Adrenal gland (tissue), 12 donors: Measurements from ENCODE around the gene TNS3. TPM values are rescaled to one million over a fixed set of nuclear protein-coding genes. Genes with fewer than 3 reads are reported as not detected.
A peak's percentile ranks its signal among the peaks of the same experiment; 100 is the strongest.

Source experiments
- DNase-seq, 7 donors: peaks; one replicate each; pipeline ENCODE4 v3.0.0-alpha.2; 2019 to 2020
- H3K27ac ChIP-seq, 5 donors: fragments of 200-600 bp; sonication (generic) in 4 of 5; 1 replicate in 3 of 5; 2 replicates in 2 of 5; pipeline versions ENCODE4 v1.5.1 to v1.8.0; 2016 to 2020; ENCODE audit warnings: mild to moderate bottlenecking in 1 of 5
- H3K27me3 ChIP-seq: fragments of 200-600 bp; 2 replicates; pipeline ENCODE4 v1.8.0; 2021
- H3K36me3 ChIP-seq, 2 donors: fragments of 200-600 bp; replicated peaks in 1 of 2; 1 replicate in 1 of 2; 2 replicates in 1 of 2; pipeline versions ENCODE4 v1.5.1 to v1.8.0; 2018 to 2022
- H3K4me1 ChIP-seq, 2 donors: fragments of 200-600 bp; replicated peaks in 1 of 2; 1 replicate in 1 of 2; 2 replicates in 1 of 2; pipeline versions ENCODE4 v1.5.1 to v1.8.0; 2018 to 2021
- H3K4me3 ChIP-seq, 4 donors: fragments of 200-600 bp; sonication (generic) in 3 of 4; one replicate each; pipeline ENCODE4 v1.5.1; 2016 to 2018
- H3K9me3 ChIP-seq, 3 donors: fragments of 200-600 bp; sonication (generic) in 1 of 3; replicated peaks in 1 of 3; 1 replicate in 2 of 3; 2 replicates in 1 of 3; pipeline versions ENCODE4 v1.5.1 to v1.8.0; 2016 to 2021
- CTCF ChIP-seq, 6 experiments: fragments of 450-650 bp in 4 of 6; fragments of 200-600 bp in 2 of 6; sonication (generic) in 1 of 6; IDR thresholded peaks; 1 replicate in 5 of 6; 2 replicates in 1 of 6; pipeline versions ENCODE4 v1.5.1 to v1.8.0; 2016 to 2021; ENCODE audit warnings: antibody characterized with exemption in 6 of 6, mild to moderate bottlenecking in 2 of 6, moderate library complexity in 1 of 6
- POLR2A ChIP-seq, 2 donors: fragments of 450-650 bp; IDR thresholded peaks; one replicate each; pipeline ENCODE4 v1.6.1; 2017; ENCODE audit warnings: antibody characterized with exemption in 2 of 2, mild to moderate bottlenecking in 2 of 2, moderate library complexity in 1 of 2
- WGBS, 4 donors: extraction: QIAGEN DNeasy Blood & Tissue Kit in 2 of 4; methylation state at CpG; one replicate each; pipeline versions ENCODE4 v1.1.5 to v1.1.7; 2013 to 2017; 5-methylcytosine and 5-hydroxymethylcytosine counted together
- intact Hi-C, 2 donors: fragments of 100-400 bp; cut with DNase I; formaldehyde crosslinking; loops; one replicate each; pipeline versions ENCODE4 v1.14.1 to v1.15.0; 2022 to 2023
- polyA plus RNA-seq, 3 donors: library from polyadenylated mRNA; stranded (reverse); fragments of 200-250 nt in 2 of 3; fragments of 350-450 nt in 1 of 3; fragmentation: Illumina TruSeq in 1 of 3; extraction: RNeasy Lipid Tissue Mini Kit (QIAGEN cat#74804) in 1 of 3; gene quantifications; one replicate each; pipeline ENCODE4 v1.2.3, GENCODE V29; 2013 to 2014
- total RNA-seq, 9 donors: library from RNA; depleted of rRNA in 4 of 9; stranded (reverse); fragments of >200 nt in 4 of 9; fragments of 120-200 nt in 1 of 9; fragmentation: NEBNext Ultra II Directional in 1 of 9; extraction: Animal tissue kit (Norgen Biotek cat#: 25700) in 1 of 9; gene quantifications; one replicate each; pipeline versions ENCODE4 v1.1.0 to v1.2.4, GENCODE V29; 2013 to 2023
- donor health status: healthy with polysubstance abuse.
- donor health status: Bipolar disorder and iron deficiency.
- donor health status: DM: yes; HTN: yes; CAD: no.
- donor health status: DM: no; HTN: no; CAD: no.
- donor health status: DM: no; HTN: no; CAD: no.
- donor health status: DM: yes; HTN: yes; CAD: no.

Gene TNS3
- total and polyA plus RNA-seq, 12 donors, result 21.0 to 188 (median 99.8) TPM

- H3K27me3 ChIP-seq, result no peaks in the 10 kb centered on the region
- no peak for DNase-seq
- intact Hi-C loops, result no loop called here
- TF ChIP-seq POLR2A (IDR thresholded peaks at IDR 0.05) (no peak), CTCF (IDR thresholded peaks at IDR 0.05) (no peak)
- no peaks in the 10 kb centered on the region for H3K36me3 ChIP-seq
- no peak overlapping the region for H3K27ac ChIP-seq
- 95 to 100% (median 97%) methylated on average over 4 to 11 of the region's 11 CpGs for WGBS, 4 donors
- H3K9me3 ChIP-seq, result no peaks in the 10 kb centered on the region
- H3K4me3 ChIP-seq, result no peak overlapping the region
- H3K4me1 ChIP-seq, result peaks cover 2 to 9% of the 10 kb centered on the region in 2 donors
Measured at GRCh38 chr7:47360301-47360900, 221.5 kb downstream of the TNS3 start.

- Histone ChIP-seq H3K4me1 (peaks cover 4 to 13% of the 10 kb centered on the region in 2 donors), H3K9me3 (no peaks in the 10 kb centered on the region), H3K27ac (no peak overlapping the region), H3K27me3 (no peaks in the 10 kb centered on the region), H3K4me3 (no peak overlapping the region), H3K36me3 (no peaks in the 10 kb centered on the region)
- TF ChIP-seq CTCF (IDR thresholded peaks at IDR 0.05) (no peak), POLR2A (IDR thresholded peaks at IDR 0.05) (no peak)
- DNase-seq, result no peak
- 95 to 97% (median 95%) methylated on average over 5 to 8 of the region's 8 CpGs for WGBS, 4 donors
- intact Hi-C loops, result no loop called here
Measured at GRCh38 chr7:47358944-47359588, 222.8 kb downstream of the TNS3 start.

- Histone ChIP-seq H3K4me3 (no peak overlapping the region), H3K9me3 (no peaks in the 10 kb centered on the region), H3K27ac (no peak overlapping the region), H3K27me3 (no peaks in the 10 kb centered on the region), H3K36me3 (no peaks in the 10 kb centered on the region), H3K4me1 (peaks cover 4 to 13% of the 10 kb centered on the region in 2 donors)
- no peak for TF ChIP-seq CTCF (IDR thresholded peaks at IDR 0.05)
- no peak for TF ChIP-seq POLR2A (IDR thresholded peaks at IDR 0.05)
- intact Hi-C loops, result no loop called here
- peak in 1 of 7 donors; percentile 7 for DNase-seq
- 89 to 94% (median 92%) methylated on average over 14 of the region's 14 CpGs for WGBS, 4 donors
Measured at GRCh38 chr7:47358357-47358756, 223.6 kb downstream of the TNS3 start.

GRCh38 chr7:47357863-47358262 lies 224.0 kb downstream of the TNS3 start:
- no peak overlapping the region for H3K27ac ChIP-seq
- no peak overlapping the region for H3K4me3 ChIP-seq
- H3K36me3 ChIP-seq, result no peaks in the 10 kb centered on the region
- TF ChIP-seq POLR2A (IDR thresholded peaks at IDR 0.05) (no peak), CTCF (IDR thresholded peaks at IDR 0.05) (no peak)
- H3K4me1 ChIP-seq, result peaks cover 4 to 13% of the 10 kb centered on the region in 2 donors
- DNase-seq, result peak in 1 of 7 donors; percentile 1
- WGBS, 4 donors, result 86 to 94% (median 90%) methylated on average over 7 of the region's 7 CpGs
- H3K9me3 ChIP-seq, result no peaks in the 10 kb centered on the region
- intact Hi-C loops, result no loop called here
- H3K27me3 ChIP-seq, result no peaks in the 10 kb centered on the region
